Body of pancreas (tissue), 4 donors: ENCODE results near the gene TRPM2.

Source experiments
- CTCF ChIP-seq, 7 experiments: fragments of 450-650 bp in 4 of 7; fragments of 200-600 bp in 3 of 7; sonication (generic) in 3 of 7; IDR thresholded peaks; one replicate each; pipeline ENCODE4 v1.5.1; 2016 to 2019; ENCODE audit warnings: antibody characterized with exemption in 7 of 7
- POLR2A ChIP-seq, 3 donors: fragments of 450-650 bp; IDR thresholded peaks; one replicate each; pipeline ENCODE4 v1.6.1; 2016; ENCODE audit warnings: antibody characterized with exemption in 3 of 3, mild to moderate bottlenecking in 2 of 3

- TF ChIP-seq POLR2A (IDR thresholded peaks at IDR 0.05), result no peak
- TF ChIP-seq CTCF (IDR thresholded peaks at IDR 0.05), result no peak
Observed at GRCh38 chr21:44401386-44402160, 48.2 kb downstream of the TRPM2 start.
